ENCODE results near the gene NFATC2.

Gene NFATC2

GRCh38 chr20:51428401-51429143 is 113.9 kb downstream of the NFATC2 start:
- DNase-seq = no peak

DNA sequence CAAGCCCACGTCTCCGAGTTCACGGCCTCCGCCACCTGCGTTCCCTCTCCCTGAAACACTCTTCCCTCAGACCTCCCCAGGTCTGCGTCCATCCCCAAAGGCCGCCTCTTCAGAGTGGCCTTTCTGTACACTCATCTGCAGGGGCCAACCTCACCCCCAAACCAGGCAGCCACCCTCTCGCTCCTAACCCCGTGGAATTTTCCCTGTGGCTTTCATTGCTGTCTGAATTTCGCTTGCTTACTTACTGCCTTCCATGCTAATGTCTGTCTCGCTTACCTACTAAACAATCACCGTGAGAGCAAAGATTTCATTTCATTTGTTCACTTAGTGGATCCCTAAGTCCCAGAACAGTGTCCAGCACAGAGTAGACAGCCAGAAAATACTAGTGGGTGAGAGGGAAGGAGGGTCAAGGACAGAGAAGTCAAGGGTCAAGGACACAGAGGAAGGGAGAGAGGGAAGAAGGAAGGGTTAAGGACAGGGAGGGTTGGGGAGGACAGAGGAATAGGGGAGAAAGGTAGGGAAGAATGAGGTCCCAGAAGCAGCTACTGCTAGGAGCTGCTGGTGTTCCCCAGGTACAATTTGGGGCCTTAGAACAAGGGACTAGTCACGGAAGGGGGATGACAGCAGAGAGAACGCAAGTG is 114.7 kb downstream of the NFATC2 start:
- no peak for DNase-seq

DNA sequence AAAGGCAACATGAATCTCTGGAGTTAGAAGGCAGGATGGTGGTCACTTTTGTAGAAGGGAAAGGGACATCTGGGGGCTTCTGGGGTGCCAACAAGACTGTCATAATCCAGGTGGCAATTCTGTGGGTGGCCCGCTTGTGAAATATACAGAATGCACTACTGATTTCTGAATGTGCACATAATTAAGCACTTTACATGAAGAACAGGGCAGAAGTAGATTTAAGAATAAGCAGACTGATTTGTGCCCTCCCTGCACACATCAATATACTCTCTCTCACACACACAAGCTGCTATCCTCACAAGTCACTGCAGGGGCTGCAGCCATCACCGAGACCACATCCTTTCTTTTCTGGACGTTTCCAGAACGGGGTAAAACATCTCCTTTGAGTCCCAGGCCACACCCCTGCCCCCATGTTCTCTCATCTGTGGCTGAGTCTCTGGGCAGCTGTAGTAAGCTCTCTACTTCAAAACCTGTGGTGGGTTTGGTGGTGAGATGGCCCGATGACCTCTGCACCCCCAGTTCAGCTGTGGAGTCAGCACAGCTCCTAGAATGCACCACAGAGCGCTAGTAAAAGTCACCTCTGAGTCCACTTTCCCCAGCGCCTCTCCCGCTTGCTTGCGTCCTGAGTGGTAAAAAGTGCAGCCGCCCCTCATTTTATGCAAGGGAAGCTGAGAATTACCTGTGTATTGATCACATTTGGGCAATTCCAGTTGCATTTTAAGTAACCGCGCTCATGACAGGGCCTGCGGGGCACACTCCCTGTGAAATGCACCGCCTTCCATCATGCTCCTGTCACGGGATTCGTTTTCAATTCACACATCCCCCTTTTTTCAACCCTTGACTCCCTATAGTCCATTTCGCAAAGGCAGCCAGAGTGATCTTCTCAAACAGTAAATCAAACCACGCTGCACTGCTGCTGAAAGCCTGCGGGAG is 115.5 kb downstream of the NFATC2 start:
- no peak for DNase-seq

- no peak for DNase-seq
These were observed 117.0 kb downstream of the NFATC2 start for GRCh38 chr20:51425347-51426106.

- no peak for DNase-seq
These were observed 118.0 kb downstream of the NFATC2 start for GRCh38 chr20:51424270-51425117.

DNA sequence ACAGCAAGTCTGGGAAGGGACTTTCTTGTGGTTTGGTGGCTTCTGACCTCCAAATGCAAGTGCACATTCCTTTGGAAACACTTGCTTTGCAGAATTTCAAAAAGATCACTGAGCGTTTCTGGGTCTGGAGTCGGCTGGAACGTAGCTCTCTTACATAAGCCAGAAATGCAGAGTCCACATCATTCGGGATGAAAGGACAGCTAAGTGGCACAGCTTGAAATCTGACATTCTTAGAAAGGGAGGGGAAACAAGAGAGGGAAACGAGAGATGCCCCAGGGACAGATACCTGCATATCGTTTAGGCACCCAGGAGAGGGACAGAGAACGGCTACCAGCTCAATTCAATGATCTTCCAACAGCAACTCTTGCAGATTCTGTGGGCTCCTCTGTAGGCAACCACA is 118.7 kb downstream of the NFATC2 start:
- DNase-seq = no peak

- DNase-seq = no peak
These were observed 119.2 kb downstream of the NFATC2 start for GRCh38 chr20:51423290-51423667.

DNA sequence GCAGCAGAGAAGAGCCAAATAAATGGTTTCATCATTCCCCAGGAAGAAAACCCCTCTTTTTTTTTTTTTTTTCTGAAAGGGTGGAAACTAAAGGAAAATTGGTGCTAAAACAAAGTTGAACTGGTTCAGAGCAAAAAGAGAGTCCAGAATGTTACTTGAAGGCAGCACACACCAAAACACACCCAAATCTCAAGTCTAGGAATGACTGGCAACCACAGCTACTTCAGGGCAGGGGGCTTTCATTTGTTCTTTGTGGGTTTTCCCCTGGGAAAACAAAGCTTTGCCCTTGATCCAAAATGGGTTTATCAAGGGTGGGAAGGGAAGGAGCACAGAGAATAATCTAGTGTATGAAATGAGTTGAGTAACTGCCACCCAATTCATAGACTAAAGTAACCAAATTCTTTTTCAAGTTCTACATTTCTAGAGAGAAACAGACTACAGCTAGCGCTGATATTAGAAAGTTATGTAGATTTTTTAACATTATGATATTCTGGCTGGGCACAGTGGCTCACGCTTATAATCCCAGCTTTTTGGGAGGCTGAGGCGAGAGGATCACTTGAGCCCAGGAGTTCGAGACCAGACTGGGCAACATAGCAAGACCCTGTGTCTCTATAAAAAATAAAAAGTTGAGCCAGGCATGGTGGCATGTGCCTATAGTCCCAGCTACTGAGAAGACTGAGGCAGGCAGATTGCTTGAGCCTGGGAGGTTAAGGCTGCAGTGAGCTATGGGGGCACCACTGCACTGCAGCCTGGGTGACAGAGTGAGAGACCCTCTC is 119.8 kb downstream of the NFATC2 start:
- no peak for DNase-seq

DNA sequence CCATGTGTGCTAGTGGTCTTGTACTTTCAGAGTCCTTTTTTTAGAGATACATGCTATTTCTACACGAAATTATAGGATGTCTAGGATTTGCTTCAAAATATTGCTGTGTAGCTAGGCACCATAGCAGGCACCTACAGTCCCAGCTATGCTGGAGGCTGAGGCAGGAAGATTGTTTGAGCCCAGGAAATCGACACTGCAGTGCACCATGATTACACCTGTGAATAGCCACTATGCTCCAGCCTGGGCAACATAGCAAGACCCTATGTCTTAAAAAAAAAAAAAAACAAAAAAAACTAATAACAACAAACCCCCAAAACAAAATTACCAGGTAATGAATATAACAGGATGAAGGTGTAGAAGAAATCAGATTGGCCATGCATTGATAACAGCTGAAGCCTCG is 121.7 kb downstream of the NFATC2 start:
- DNase-seq = no peak

DNA sequence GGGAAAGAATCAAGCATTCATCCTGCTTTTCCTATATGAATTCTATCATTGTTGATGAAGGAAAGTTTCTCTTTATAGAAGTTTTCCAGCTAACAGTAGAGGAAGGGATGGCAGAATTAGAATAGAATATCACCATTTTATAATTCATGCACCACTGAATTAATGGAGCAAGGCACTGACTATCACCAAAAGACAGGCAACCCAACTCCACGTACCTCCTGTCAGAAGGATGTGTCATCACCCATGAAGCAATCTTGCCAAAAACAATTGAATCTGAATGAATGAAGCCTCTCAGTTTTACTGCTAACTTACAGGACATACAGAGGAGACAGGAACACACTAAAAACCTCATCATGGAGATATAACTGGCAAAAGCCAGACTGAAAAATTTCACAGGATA is 122.4 kb downstream of the NFATC2 start:
- no peak for DNase-seq

DNA sequence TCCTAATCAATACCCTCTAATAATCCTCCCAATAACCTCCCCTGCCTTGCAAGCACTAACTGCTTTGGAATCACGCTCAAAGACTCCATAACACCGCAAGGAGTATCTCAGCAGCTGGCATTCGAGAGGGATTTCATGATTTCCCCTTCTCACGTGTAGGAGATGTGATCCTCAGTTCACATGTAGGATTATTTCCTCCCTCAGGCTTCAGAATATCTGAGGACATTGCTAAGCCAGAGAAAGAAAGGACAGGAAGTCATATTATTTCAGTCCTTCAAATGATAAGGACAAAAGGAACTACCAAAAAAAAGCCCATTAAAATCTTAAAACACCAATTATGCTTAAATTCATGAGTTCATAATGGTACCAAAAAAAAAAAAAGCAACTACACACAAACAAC is 122.9 kb downstream of the NFATC2 start:
- no peak for DNase-seq

DNA sequence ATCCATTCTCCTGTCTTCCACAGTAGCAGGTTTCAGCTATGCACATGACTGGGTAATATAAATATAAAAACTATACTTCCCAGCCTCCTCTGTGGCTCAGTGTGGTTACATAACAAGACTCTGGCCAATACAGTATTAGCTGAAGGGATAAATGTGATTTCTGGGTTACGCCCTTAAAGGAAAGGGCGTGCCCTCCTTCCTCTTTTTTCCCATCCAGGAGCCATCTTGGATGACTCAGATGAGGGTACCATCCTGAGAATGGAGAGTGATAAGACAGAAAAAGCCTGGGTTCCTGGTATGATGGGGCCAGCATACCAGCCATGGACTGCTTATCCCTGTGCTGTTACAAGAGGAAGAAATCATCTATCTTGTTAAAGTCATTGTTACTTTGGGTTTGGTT is 123.3 kb downstream of the NFATC2 start:
- no peak for DNase-seq

GRCh38 chr20:51418137-51418529 is 124.4 kb downstream of the NFATC2 start:
- DNase-seq = peak; percentile 2

DNA sequence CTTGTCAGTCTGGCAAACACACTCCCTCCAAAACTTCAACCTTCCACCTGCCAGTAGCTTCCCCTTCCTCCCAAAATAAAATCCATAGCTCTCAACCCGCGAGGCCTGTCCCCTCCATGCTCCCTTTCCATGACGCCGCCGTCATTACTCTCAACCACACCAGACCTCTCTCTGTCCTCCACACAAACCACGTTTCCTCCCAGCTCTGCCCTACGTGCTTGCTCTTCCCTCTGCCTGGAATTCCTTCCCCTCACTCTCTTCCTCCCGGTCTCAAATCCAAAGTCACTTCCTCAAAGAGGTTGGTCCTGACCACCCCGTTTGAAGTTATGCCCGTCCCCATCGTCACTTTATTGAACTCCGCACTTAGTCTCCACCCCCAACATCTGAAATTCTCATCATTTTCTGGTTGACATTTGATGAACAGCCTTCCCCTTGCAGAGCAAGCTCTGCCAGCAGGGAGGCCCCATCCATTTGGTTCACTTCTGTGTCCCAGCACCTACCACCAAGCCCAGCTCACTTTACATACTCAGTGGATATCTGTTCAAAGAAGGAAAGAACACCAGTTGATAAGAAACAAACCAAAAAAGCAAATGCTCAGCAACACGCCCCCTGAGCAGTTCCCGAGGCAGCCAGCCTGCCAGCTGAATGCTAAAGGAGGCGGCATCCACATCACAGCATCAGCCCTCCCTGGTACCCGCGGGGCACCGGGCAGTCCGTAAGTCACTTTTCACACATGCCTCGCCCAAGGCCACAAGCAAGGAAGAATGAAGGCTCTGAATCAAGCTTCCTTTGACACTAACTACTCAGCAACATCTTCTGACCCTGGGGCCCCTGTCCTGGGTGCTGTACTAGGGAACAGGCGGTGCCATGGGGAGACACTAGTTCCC is 125.0 kb downstream of the NFATC2 start:
- DNase-seq = no peak

DNA sequence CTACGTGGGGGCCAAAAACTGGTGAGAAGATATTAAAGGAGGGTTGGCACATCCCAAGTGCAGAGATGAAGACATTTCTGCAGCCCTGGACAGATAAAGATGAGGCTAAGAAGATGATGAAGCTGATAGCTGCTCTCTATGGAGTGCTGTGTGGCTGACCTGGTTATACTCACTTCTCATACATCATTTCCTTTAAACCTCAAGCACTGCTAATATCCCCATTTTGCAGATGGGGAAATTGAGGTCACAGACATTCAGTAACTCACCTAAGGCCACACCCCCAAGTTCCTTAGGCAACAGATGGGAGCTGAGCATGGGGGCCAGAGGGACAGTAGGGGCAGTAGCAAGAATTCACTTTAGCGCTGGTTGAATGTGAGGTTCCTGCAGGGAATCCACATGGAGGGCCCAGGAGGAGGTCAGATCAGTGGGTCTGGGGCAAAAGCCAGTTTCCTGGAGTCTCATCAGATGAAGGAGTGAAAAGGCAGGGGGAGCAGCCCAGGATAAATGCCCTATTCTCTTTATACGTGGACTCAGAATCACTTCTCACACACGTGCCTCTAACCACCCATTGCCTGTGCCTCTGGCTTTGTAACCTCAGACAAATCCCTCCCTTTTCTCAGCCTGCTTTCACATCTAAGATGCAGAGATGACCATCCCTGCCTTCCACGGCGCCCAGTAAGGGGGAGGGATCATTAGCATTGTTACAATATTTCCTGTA is 125.8 kb downstream of the NFATC2 start:
- DNase-seq = no peak

- DNase-seq = no peak
These were observed 128.7 kb downstream of the NFATC2 start for GRCh38 chr20:51413857-51414256.

- DNase-seq = peak; percentile 2
These were observed 129.5 kb downstream of the NFATC2 start for GRCh38 chr20:51412951-51413481.

DNA sequence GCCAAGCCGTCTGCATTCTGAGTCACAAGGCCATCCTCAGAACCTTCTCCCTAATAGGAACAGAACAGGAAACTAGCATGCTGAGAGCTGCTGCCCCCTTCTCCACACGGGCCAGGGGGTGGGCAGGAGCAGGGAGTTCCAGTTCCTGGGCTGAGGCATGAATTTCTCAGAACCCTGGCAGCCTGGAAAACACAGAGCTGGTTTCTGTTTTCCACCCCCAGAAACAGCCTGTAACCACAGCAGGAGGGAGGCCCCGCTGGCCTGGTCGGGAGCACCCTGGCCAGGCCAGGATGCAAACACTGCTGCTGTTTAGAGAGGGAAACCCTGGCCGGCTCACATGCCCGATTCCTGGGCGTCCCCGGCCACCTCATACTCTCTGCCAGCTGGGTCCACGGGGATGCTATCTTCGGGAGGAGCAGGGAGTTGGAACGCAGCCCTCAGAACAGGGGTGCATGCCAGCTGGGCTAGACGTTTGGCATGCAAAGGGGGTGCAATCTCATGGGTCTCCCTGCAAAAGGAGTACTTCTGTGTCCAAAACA is 130.1 kb downstream of the NFATC2 start:
- DNase-seq = no peak

DNA sequence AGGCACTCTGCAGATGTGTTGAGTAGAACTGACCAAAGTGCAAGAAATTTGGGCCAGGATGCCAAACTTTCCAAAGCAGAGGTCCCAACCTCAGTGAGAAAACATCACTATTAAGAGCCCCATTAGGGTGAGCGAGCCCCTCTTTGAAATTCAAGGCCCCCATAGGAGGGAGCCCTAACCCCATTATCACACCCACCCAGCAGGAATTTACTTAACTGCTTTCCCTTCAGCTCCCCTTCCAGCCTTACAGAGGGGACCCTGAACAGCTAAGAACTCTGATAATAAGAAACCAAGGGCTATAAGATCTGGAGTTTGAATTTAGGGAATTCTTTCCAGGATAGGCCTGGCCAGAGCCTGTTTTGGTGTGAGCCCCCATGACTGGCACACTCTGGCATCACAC is 130.6 kb downstream of the NFATC2 start:
- no peak for DNase-seq
